Measurements from ENCODE around the gene SEPTIN1. TPM values are rescaled to one million over a fixed set of nuclear protein-coding genes. Genes with fewer than 3 reads are reported as not detected.

The SEPTIN1 gene
- total RNA-seq, 1 experiment from 2014 or later, result 1.4 TPM

GRCh38 chr16:30365200-30365599 lies 17.2 kb downstream of the SEPTIN1 start:
- peaks cover 3% of the 10 kb centered on the region for H3K79me1 ChIP-seq (ENCODE audit: insufficient read depth, low read depth, low read length, poor library complexity, severe bottlenecking)
- H3K18ac ChIP-seq (ENCODE audit: insufficient read length, low read depth, low read length), result no peak overlapping the region
- H2BK120ac ChIP-seq (ENCODE audit: low read depth, low read length, poor library complexity, severe bottlenecking), result no peak overlapping the region
- no peak overlapping the region for H4K8ac ChIP-seq (replicated peaks; ENCODE audit: insufficient read length, low read depth, low read length)
- no peak overlapping the region for H3K9ac ChIP-seq (ENCODE audit: extremely low read depth, insufficient read length, low read length)
- no peak overlapping the region for H3K4ac ChIP-seq (ENCODE audit: low read depth, low read length)
- Mint-ChIP-seq H3K27ac (peak overlapping the region in 1 of 3 experiments; percentile 88; a peak in 2 of 7 replicates), H3K36me3 (ENCODE audit: insufficient read depth in 1 of 3, low read depth in 3 of 3) (peaks cover 16 to 35% (median 31%) of the 10 kb centered on the region in 3 experiments), H3K4me3 (no peak overlapping the region), H3K27me3 (ENCODE audit: low read depth) (no peaks in the 10 kb centered on the region), H3K9me3 (0 out of 5 replicates have a peak, but pooled peaks cover 0 to 2% of the 10 kb centered on the region in 2 experiments), H3K4me1 (peaks cover 26% of the 10 kb centered on the region in 2 experiments)
- H2BK12ac ChIP-seq (ENCODE audit: insufficient read length, low read depth, low read length), result no peak overlapping the region
- H2BK15ac ChIP-seq (ENCODE audit: low read depth, low read length), result no peak overlapping the region
- H3T11ph ChIP-seq (ENCODE audit: low read length), result no peak overlapping the region
- H3K23ac ChIP-seq (ENCODE audit: insufficient read length, low read depth, low read length), result no peak overlapping the region
- peaks cover 10% of the 10 kb centered on the region for H3K23me2 ChIP-seq (ENCODE audit: insufficient read length, low read depth, low read length, poor library complexity, severe bottlenecking)
- no peak overlapping the region for H2BK20ac ChIP-seq (ENCODE audit: low read depth, low read length, poor library complexity, severe bottlenecking)
- no peak overlapping the region for H2AFZ ChIP-seq (ENCODE audit: low read length)
- WGBS (ENCODE audit: extremely low coverage, insufficient read length, low lambda C conversion rate), result no CpG with 5 or more reads among the region's 10 CpGs
- H4K91ac ChIP-seq (ENCODE audit: insufficient read length, low read depth, low read length), result no peak overlapping the region
- no peaks in the 10 kb centered on the region; the same call in 1 of the 2 replicates for H3K79me2 ChIP-seq (ENCODE audit: insufficient read depth, low read length)
- no peak overlapping the region for H3K27ac ChIP-seq (ENCODE audit: insufficient read length, low read depth, low read length)
- TF ChIP-seq CTCF (conservative IDR thresholded peaks at IDR 0.05), result no peak
- H2BK5ac ChIP-seq (ENCODE audit: insufficient read length, low read length), result no peak overlapping the region
- H3K14ac ChIP-seq (ENCODE audit: insufficient read depth, low read length), result no peak overlapping the region
- H3K4me1 ChIP-seq (ENCODE audit: insufficient read depth, low read length), result peaks cover 6% of the 10 kb centered on the region
- no peak overlapping the region for H4K5ac ChIP-seq (ENCODE audit: insufficient read length, low read depth, low read length)
- H3K9me3 ChIP-seq (ENCODE audit: control insufficient read depth, low read depth, low read length), result no peaks in the 10 kb centered on the region
- H3K56ac ChIP-seq (ENCODE audit: insufficient read length, low read depth, low read length), result no peak overlapping the region
- H3K27me3 ChIP-seq (ENCODE audit: insufficient read depth, low read length), result no peaks in the 10 kb centered on the region
- no peak overlapping the region for H3K4me2 ChIP-seq (ENCODE audit: insufficient read depth, insufficient read length, low read length)
- no peak for DNase-seq
- no peak overlapping the region for H2AK5ac ChIP-seq (ENCODE audit: insufficient read length, low read length)
- no peaks in the 10 kb centered on the region for H4K20me1 ChIP-seq (ENCODE audit: control insufficient read depth, insufficient read depth, insufficient read length)
